Keratinocyte (primary cell): Measurements from ENCODE around the gene STX18.

Experiments used
- EZH2 ChIP-seq: IDR thresholded peaks from one replicate; pipeline ENCODE4 v1.6.1; 2012; ENCODE audit warnings: inconsistent platforms, mild to moderate bottlenecking, low read length, moderate library complexity
- TF ChIP-seq, protein P1 (sequence below), 3 experiments: IDR thresholded peaks in 1 of 3; conservative IDR thresholded peaks in 1 of 3; optimal IDR thresholded peaks in 1 of 3; 2 replicates in 2 of 3; 3 replicates in 1 of 3; pipeline versions ENCODE3 to v1.5.1; 2011; ENCODE audit warnings: low read length in 3 of 3, mild to moderate bottlenecking in 3 of 3, moderate library complexity in 2 of 3, control low read depth in 1 of 3, inconsistent platforms in 1 of 3; ENCODE audit not compliant: insufficient read depth in 2 of 3; ENCODE audit errors: extremely low read depth in 1 of 3

DNA sequence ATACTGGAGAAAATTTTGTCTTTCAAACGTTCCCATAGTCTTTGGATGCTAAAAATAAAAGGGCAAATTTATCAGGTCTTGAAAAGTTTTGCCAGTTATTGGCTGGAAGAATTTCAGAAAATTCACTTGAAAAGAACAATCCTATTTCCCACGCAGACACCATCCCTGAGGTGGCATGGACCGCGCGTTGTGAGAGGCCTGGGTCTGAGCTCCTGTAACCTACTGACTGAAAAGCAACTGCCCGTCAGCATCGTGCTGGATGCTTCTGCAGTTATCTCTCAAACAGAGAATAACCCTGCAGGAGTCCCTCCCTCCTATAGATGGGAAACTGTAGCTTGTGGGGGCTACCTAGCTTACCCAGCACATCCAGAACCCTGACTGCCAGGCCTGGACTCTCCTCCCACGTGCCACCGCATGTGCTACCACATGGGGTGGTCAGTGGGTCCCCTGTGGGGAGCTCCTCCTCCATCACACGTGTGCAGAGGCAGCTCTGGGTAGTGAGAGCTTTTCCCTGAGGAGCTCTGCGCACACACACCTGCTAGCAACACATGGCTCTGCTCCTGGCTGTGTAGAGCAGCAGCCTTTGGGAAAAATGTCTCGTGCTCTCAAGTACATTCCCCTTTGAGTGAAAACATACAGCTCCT lies 118.9 kb downstream of the STX18 start:
- TF ChIP-seq, protein P1, sequence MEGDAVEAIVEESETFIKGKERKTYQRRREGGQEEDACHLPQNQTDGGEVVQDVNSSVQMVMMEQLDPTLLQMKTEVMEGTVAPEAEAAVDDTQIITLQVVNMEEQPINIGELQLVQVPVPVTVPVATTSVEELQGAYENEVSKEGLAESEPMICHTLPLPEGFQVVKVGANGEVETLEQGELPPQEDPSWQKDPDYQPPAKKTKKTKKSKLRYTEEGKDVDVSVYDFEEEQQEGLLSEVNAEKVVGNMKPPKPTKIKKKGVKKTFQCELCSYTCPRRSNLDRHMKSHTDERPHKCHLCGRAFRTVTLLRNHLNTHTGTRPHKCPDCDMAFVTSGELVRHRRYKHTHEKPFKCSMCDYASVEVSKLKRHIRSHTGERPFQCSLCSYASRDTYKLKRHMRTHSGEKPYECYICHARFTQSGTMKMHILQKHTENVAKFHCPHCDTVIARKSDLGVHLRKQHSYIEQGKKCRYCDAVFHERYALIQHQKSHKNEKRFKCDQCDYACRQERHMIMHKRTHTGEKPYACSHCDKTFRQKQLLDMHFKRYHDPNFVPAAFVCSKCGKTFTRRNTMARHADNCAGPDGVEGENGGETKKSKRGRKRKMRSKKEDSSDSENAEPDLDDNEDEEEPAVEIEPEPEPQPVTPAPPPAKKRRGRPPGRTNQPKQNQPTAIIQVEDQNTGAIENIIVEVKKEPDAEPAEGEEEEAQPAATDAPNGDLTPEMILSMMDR (optimal IDR thresholded peaks at IDR 0.05 in 1 of 3, IDR thresholded peaks at IDR 0.05 in 1 of 3, conservative IDR thresholded peaks at IDR 0.05 in 1 of 3; ENCODE audit: extremely low read depth in 1 of 3, insufficient read depth in 2 of 3, low read length in 3 of 3), result no peak
- no peak for TF ChIP-seq EZH2
